Fibroblast of mammary gland (primary cell): ENCODE results near the gene DCC.

Experiments
- DNase-seq: peaks from one replicate; pipeline ENCODE4 v3.0.0-alpha.2; 2010; ENCODE audit warnings: low read depth
- H3K4me3 ChIP-seq: 2 replicates; pipeline ENCODE4 v1.5.1; 2011; ENCODE audit warnings: low read depth, mild to moderate bottlenecking, low read length, moderate library complexity; ENCODE audit not compliant: control insufficient read depth
- TF ChIP-seq, protein P1 (sequence below): conservative IDR thresholded peaks from 2 replicates; pipeline ENCODE4 v1.5.1; 2011; ENCODE audit warnings: low read depth, low read length, inconsistent platforms; ENCODE audit not compliant: control insufficient read depth, insufficient read depth

The DCC gene

DNA sequence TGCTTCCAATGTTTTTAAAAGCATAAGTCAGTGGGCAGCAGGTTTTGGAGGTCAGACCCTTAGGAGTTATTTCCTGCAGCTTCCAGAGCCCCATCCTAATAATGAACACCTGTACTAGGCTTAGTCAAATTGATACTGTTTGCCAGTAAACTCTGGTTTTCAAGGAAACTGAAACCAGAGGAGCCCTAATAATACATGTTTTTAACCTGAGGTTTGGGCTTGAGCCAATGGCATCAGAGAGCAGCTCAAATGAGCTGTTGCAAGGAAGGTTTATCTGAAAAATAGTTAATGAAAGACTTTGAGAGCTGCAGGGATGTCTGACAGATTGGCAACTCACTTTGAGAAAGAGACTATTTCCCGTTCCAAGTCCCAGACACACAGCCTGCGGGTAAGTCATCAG, 54.6 kb downstream of the DCC start:
- no peak overlapping the region for H3K4me3 ChIP-seq
- TF ChIP-seq, protein P1, sequence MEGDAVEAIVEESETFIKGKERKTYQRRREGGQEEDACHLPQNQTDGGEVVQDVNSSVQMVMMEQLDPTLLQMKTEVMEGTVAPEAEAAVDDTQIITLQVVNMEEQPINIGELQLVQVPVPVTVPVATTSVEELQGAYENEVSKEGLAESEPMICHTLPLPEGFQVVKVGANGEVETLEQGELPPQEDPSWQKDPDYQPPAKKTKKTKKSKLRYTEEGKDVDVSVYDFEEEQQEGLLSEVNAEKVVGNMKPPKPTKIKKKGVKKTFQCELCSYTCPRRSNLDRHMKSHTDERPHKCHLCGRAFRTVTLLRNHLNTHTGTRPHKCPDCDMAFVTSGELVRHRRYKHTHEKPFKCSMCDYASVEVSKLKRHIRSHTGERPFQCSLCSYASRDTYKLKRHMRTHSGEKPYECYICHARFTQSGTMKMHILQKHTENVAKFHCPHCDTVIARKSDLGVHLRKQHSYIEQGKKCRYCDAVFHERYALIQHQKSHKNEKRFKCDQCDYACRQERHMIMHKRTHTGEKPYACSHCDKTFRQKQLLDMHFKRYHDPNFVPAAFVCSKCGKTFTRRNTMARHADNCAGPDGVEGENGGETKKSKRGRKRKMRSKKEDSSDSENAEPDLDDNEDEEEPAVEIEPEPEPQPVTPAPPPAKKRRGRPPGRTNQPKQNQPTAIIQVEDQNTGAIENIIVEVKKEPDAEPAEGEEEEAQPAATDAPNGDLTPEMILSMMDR: no peak
- no peak for DNase-seq

DNA sequence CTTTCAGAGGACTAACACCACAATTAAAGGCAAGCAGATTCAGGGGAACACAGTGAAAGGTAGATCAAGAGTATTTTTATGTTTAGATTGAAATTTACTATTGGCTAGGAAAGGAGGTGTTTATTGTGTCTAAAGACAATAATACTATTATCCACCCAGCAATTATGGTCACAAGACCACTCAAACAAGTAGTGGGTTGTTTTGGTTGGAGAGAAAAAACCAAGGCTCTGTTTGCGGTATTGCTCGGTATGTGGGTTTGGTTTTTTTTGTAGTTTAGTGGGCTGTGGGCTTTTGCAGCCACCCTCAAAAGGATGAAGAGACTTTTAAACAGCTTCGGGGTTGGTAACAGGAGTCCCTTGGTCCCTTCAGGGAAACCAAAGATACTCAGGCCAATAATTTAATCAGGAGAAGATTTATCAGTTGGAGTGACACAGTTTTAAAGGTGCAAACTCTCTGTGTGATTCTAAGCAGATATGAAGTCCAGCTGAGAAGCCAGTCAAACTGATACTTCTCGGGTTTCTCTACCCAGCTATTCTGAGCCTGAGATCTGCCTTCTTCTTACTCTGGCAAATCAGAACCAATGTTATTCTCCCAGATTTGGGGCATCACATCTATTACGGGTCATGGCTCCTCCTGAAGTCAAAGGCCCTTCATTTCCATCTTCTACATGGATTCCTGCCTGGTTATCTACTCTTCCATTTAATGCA, 55.3 kb downstream of the DCC start:
- DNase-seq: no peak
- no peak overlapping the region for H3K4me3 ChIP-seq
- TF ChIP-seq, protein P1: no peak

DNA sequence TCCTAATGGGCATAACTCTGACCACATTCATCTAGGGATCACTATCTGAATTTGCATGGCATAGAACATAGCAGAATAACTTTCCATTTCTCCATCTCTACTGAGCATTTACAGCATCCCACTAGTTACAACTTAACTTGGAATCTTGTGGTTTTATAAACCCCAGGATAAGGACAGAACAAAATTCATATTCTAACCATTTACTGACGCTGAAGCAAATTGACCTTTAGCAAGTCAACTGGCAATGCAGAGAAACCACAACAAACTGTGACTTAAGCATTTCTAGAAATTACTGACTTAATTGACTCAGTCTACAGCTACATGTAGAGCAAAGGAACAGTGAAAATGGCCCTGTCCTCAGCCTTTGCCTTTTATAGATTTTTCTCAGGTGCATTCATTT, 61.2 kb downstream of the DCC start:
- TF ChIP-seq, protein P1: no peak
- H3K4me3 ChIP-seq: no peak overlapping the region
- no peak for DNase-seq

DNA sequence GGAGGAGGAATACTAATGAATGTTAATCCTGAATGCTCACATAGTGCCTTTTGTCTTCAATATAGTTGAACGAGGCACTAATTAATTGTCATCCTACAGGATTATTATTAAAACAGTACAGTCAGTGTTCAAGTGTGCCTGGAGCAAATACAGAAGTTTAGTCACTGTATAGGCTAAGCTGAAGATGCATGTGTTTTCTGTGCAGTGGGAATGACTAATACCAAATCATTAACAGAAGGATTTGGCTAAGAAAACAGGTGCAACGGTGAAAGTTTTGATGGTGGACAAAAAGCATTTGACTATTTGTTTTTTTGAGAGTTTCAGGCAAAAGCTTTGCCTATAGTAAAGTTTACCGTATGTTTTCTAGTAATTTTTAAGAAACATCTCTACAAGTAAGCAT, 62.8 kb downstream of the DCC start:
- TF ChIP-seq, protein P1: no peak
- no peak for DNase-seq
- no peak overlapping the region for H3K4me3 ChIP-seq

DNA sequence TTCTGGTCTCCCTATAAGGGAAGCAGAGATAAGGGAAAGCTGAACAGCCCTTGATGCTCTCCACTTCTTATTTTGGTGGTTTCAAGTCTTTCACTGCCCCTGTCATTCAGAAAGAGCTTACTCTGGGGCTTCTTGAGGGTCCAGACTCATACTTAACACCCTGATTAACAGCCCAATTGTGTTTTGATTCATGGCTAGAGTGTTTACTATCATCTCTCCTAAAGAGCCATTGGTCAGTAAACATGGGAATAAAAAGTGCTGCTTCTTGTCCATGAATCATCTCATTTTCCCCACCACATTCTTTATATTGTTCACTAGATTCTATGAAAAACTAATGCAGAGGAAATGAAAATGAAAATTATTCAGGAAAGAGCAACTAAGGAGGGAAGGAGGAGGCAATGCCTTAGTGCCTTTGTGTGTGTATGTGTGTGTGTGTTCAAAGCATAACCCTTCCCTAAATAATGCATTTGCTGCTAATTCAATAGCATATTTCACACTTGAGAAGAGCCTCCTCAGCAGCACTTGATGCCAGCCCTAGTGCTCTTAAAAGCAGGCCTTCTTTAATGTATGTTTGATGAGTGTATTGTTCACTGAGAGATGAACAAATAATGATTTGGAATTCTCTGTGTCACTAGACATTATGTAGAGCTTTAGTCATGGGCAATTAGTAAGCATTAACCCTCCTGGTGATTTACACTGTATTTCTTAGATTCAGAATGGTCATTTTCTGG, 63.5 kb downstream of the DCC start:
- no peak overlapping the region for H3K4me3 ChIP-seq
- no peak for DNase-seq
- TF ChIP-seq, protein P1: no peak

DNA sequence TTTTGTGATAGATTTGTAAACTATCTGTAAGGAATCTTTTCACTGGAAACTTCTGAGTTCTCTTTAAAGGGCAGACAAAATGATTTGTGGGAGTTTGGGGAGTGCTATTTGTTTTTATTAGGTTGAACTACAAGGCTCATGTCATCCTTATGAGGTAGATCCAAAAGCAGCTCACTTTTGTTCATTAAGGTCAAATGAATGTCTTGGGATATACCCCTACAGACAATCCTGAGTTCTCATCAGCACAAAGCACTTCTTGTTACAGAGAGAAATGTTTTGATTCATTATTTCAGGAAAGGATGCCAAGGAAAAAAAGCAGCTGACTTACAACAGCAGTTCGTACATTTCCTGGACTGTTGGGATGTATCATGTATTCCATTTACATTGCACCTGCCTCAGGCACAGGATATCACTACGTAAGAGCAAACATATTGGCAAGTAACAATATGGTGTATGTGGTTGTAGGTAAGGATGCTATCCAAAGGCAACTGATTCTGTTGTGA, 68.9 kb downstream of the DCC start:
- TF ChIP-seq, protein P1: no peak
- no peak for DNase-seq
- H3K4me3 ChIP-seq: no peak overlapping the region

DNA sequence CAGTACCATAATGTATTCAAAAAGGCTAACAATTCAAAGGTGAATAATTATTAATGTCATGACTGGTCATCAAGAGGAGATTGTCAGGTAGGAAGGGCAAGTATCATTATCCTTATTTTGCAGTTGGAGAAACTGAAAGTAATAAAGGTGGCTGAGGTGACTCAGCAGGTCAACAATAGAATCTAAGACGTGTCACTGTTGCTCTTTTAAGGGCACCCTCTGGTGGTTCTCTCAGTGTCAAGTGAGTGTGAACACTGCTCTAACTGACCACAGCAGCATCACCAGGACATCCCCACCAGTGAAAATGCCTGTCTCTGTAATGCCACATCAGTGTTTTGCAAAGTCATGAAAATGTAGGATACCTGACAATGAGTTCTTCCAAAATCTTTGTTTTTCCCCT, 69.7 kb downstream of the DCC start:
- H3K4me3 ChIP-seq: no peak overlapping the region
- no peak for DNase-seq
- TF ChIP-seq, protein P1: no peak
